HG03280 (cell line): ENCODE results near the gene RTTN.

ENCODE experiments used
- ATAC-seq: cut with Tn5 transposase; IDR thresholded peaks from one replicate; pipeline ENCODE4 v1.9.1; 2021; ENCODE audit warnings: mild to moderate bottlenecking, moderate library complexity; ENCODE audit not compliant: unreplicated experiment

Gene RTTN

GRCh38 chr18:70200286-70200685 is 5.2 kb downstream of the RTTN start:
- no peak for ATAC-seq

GRCh38 chr18:70197844-70198243 is 7.6 kb downstream of the RTTN start:
- no peak for ATAC-seq

- no peak for ATAC-seq
Measured at GRCh38 chr18:70197026-70197425, 8.5 kb downstream of the RTTN start.

- ATAC-seq: peak; percentile 43
Measured at GRCh38 chr18:70195852-70196434, 9.5 kb downstream of the RTTN start.

GRCh38 chr18:70195014-70195614 is 10.4 kb downstream of the RTTN start:
- ATAC-seq: peak; percentile 23

- ATAC-seq: peak; percentile 81
Measured at GRCh38 chr18:70194227-70194890, 11.1 kb downstream of the RTTN start.

- no peak for ATAC-seq
Measured at GRCh38 chr18:70190529-70190928, 15.0 kb downstream of the RTTN start.

- ATAC-seq: no peak
Measured at GRCh38 chr18:70188113-70188512, 17.4 kb downstream of the RTTN start.

GRCh38 chr18:70183441-70183840 is 22.0 kb downstream of the RTTN start:
- ATAC-seq: no peak

- no peak for ATAC-seq
Measured at GRCh38 chr18:70182548-70182947, 22.9 kb downstream of the RTTN start.

- no peak for ATAC-seq
Measured at GRCh38 chr18:70181725-70182124, 23.8 kb downstream of the RTTN start.

- no peak for ATAC-seq
Measured at GRCh38 chr18:70181015-70181414, 24.5 kb downstream of the RTTN start.

GRCh38 chr18:70176537-70176936 is 28.9 kb downstream of the RTTN start:
- ATAC-seq: no peak

GRCh38 chr18:70175216-70175615 is 30.3 kb downstream of the RTTN start:
- ATAC-seq: no peak

- ATAC-seq: no peak
Measured at GRCh38 chr18:70172225-70172624, 33.3 kb downstream of the RTTN start.

- no peak for ATAC-seq
Measured at GRCh38 chr18:70169747-70170146, 35.7 kb downstream of the RTTN start.

GRCh38 chr18:70166668-70167067 is 38.8 kb downstream of the RTTN start:
- ATAC-seq: no peak

- ATAC-seq: peak; percentile 71
Measured at GRCh38 chr18:70165936-70166335, 39.6 kb downstream of the RTTN start.

GRCh38 chr18:70160073-70160678 is 45.3 kb downstream of the RTTN start:
- ATAC-seq: no peak

GRCh38 chr18:70158992-70159717 is 46.3 kb downstream of the RTTN start:
- peak; percentile 91 for ATAC-seq

GRCh38 chr18:70156886-70157285 is 48.6 kb downstream of the RTTN start:
- no peak for ATAC-seq
